Measurements from ENCODE around the gene TUBGCP3.
"Not testable (repeated sequence)": the region's sequence is repeated elsewhere in the genome, so short reads cannot be mapped to it uniquely, and the experiment has no call there.

Gene TUBGCP3

DNA sequence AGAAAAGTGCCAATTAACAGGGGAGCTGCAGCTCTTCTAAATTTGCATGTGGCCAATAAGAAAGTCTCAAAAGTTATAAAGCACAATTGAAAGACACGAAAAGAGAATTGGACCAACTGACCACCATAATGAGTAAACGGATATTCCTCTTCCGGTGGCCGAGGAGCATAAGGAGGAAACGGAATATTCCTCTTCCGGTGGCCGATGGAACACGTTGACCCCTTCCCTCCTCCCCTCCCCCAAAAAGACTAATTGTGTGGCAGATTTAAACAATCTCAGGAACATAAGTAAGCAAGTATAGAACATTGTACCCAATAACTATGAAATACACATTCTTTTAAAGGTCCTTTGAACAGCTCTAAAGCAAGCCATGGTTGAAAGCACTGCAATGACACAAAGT, 41.2 kb upstream of the TUBGCP3 start:
- H3K36me3 ChIP-seq (ENCODE audit: low read length): no peaks in the 10 kb centered on the region
- TF ChIP-seq, protein P1, sequence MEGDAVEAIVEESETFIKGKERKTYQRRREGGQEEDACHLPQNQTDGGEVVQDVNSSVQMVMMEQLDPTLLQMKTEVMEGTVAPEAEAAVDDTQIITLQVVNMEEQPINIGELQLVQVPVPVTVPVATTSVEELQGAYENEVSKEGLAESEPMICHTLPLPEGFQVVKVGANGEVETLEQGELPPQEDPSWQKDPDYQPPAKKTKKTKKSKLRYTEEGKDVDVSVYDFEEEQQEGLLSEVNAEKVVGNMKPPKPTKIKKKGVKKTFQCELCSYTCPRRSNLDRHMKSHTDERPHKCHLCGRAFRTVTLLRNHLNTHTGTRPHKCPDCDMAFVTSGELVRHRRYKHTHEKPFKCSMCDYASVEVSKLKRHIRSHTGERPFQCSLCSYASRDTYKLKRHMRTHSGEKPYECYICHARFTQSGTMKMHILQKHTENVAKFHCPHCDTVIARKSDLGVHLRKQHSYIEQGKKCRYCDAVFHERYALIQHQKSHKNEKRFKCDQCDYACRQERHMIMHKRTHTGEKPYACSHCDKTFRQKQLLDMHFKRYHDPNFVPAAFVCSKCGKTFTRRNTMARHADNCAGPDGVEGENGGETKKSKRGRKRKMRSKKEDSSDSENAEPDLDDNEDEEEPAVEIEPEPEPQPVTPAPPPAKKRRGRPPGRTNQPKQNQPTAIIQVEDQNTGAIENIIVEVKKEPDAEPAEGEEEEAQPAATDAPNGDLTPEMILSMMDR (IDR thresholded peaks at IDR 0.05; ENCODE audit: insufficient read depth, low read length, poor library complexity, severe bottlenecking): no peak
- no peak for TF ChIP-seq EZH2phosphoT487 (conservative IDR thresholded peaks at IDR 0.05; ENCODE audit: low read length)
- H3K79me2 ChIP-seq (ENCODE audit: insufficient read depth, low read length): no peaks in the 10 kb centered on the region
- no peaks in the 10 kb centered on the region for H3K9me2 ChIP-seq (replicated peaks; ENCODE audit: insufficient read depth, low read length)
- H4K20me1 ChIP-seq (ENCODE audit: low read depth, low read length): no peaks in the 10 kb centered on the region
- no peak overlapping the region for H3K27ac ChIP-seq (ENCODE audit: low read depth, low read length)
- H3K9ac ChIP-seq (ENCODE audit: low read length): no peak overlapping the region
- H2AFZ ChIP-seq (ENCODE audit: low read depth, low read length, severe bottlenecking): no peak overlapping the region
- H3K4me2 ChIP-seq (ENCODE audit: low read depth, low read length, poor library complexity, severe bottlenecking): no peak overlapping the region
- no peaks in the 10 kb centered on the region for H3K27me3 ChIP-seq (ENCODE audit: low read length)
- H3F3A ChIP-seq (ENCODE audit: insufficient read depth): no peaks in the 10 kb centered on the region
- H3K4me3 ChIP-seq (ENCODE audit: insufficient read depth, low read length, poor library complexity, severe bottlenecking): no peak overlapping the region
- no peaks in the 10 kb centered on the region for H3K9me3 ChIP-seq (ENCODE audit: insufficient read depth, low read length)

DNA sequence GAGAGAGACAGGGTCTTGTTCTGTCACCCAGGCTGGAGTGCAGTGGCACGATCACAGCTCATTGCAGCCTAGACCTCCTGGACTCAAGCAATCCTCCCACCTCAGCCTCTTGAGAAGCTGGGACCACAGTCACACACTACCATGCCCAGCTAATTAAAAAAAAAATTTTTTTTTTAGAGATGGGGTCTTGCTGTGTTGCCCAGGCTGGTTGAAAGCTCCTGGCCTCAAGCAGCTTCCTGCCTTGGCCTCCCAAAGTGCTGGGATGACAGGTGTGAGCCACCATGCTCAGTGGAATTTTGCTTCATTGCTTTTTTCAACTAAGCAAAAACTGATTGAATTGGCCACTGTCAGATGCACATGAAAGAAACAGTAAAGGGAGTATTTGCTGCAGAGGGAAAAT, 39.7 kb upstream of the TUBGCP3 start:
- H3K9me3 ChIP-seq (ENCODE audit: insufficient read depth, low read length); H3K4me2 ChIP-seq (ENCODE audit: low read depth, low read length, poor library complexity, severe bottlenecking); H3K27me3 ChIP-seq (ENCODE audit: low read length); H3F3A ChIP-seq (ENCODE audit: insufficient read depth); H3K9me2 ChIP-seq (replicated peaks; ENCODE audit: insufficient read depth, low read length); H3K79me2 ChIP-seq (ENCODE audit: insufficient read depth, low read length); H3K9ac ChIP-seq (ENCODE audit: low read length); H4K20me1 ChIP-seq (ENCODE audit: low read depth, low read length); H3K36me3 ChIP-seq (ENCODE audit: low read length); H2AFZ ChIP-seq (ENCODE audit: low read depth, low read length, severe bottlenecking); H3K4me3 ChIP-seq (ENCODE audit: insufficient read depth, low read length, poor library complexity, severe bottlenecking); H3K27ac ChIP-seq (ENCODE audit: low read depth, low read length): not testable (repeated sequence)

- Histone ChIP-seq H2AFZ (ENCODE audit: low read depth, low read length, severe bottlenecking) (no peak overlapping the region), H3K9me2 (replicated peaks; ENCODE audit: insufficient read depth, low read length) (no peaks in the 10 kb centered on the region), H3K9ac (ENCODE audit: low read length) (no peak overlapping the region), H3K4me3 (ENCODE audit: insufficient read depth, low read length, poor library complexity, severe bottlenecking) (no peak overlapping the region), H3K27ac (ENCODE audit: low read depth, low read length) (no peak overlapping the region), H3K27me3 (ENCODE audit: low read length) (no peaks in the 10 kb centered on the region), H3K36me3 (ENCODE audit: low read length) (no peaks in the 10 kb centered on the region), H3K9me3 (ENCODE audit: insufficient read depth, low read length) (no peaks in the 10 kb centered on the region), H3F3A (ENCODE audit: insufficient read depth) (no peaks in the 10 kb centered on the region), H3K4me2 (ENCODE audit: low read depth, low read length, poor library complexity, severe bottlenecking) (no peak overlapping the region), H4K20me1 (ENCODE audit: low read depth, low read length) (no peaks in the 10 kb centered on the region), H3K79me2 (ENCODE audit: insufficient read depth, low read length) (no peaks in the 10 kb centered on the region)
- TF ChIP-seq, protein P1 (IDR thresholded peaks at IDR 0.05; ENCODE audit: insufficient read depth, low read length, poor library complexity, severe bottlenecking): no peak
- no peak for TF ChIP-seq EZH2phosphoT487 (conservative IDR thresholded peaks at IDR 0.05; ENCODE audit: low read length)
Observed at GRCh38 chr13:112627161-112627560, 39.2 kb upstream of the TUBGCP3 start.

- Histone ChIP-seq H3K27me3 (ENCODE audit: low read length) (no peaks in the 10 kb centered on the region), H3K9me3 (ENCODE audit: insufficient read depth, low read length) (no peaks in the 10 kb centered on the region), H3K27ac (ENCODE audit: low read depth, low read length) (no peak overlapping the region), H3F3A (ENCODE audit: insufficient read depth) (no peaks in the 10 kb centered on the region), H2AFZ (ENCODE audit: low read depth, low read length, severe bottlenecking) (no peak overlapping the region), H3K4me3 (ENCODE audit: insufficient read depth, low read length, poor library complexity, severe bottlenecking) (no peak overlapping the region), H3K9ac (ENCODE audit: low read length) (no peak overlapping the region), H3K36me3 (ENCODE audit: low read length) (no peaks in the 10 kb centered on the region), H3K4me2 (ENCODE audit: low read depth, low read length, poor library complexity, severe bottlenecking) (no peak overlapping the region), H3K9me2 (replicated peaks; ENCODE audit: insufficient read depth, low read length) (no peaks in the 10 kb centered on the region), H3K79me2 (ENCODE audit: insufficient read depth, low read length) (no peaks in the 10 kb centered on the region), H4K20me1 (ENCODE audit: low read depth, low read length) (no peaks in the 10 kb centered on the region)
- TF ChIP-seq EZH2phosphoT487 (conservative IDR thresholded peaks at IDR 0.05; ENCODE audit: low read length): no peak
- TF ChIP-seq, protein P1 (IDR thresholded peaks at IDR 0.05; ENCODE audit: insufficient read depth, low read length, poor library complexity, severe bottlenecking): no peak
Observed at GRCh38 chr13:112626761-112627160, 38.8 kb upstream of the TUBGCP3 start.

Measured in SU-DHL-6 (cell line).